ENCODE measurements around the gene MMP24OS. TPM values are rescaled to one million over a fixed set of nuclear protein-coding genes. Genes with fewer than 3 reads are reported as not detected.

MMP24OS gene
- total and polyA plus RNA-seq, 8 donors: 16.2 to 82.4 (median 38.6) TPM

- WGBS, 5 donors: 50 to 64% (median 55%) methylated on average over 2 of the region's 2 CpGs
- TF ChIP-seq, protein P1, sequence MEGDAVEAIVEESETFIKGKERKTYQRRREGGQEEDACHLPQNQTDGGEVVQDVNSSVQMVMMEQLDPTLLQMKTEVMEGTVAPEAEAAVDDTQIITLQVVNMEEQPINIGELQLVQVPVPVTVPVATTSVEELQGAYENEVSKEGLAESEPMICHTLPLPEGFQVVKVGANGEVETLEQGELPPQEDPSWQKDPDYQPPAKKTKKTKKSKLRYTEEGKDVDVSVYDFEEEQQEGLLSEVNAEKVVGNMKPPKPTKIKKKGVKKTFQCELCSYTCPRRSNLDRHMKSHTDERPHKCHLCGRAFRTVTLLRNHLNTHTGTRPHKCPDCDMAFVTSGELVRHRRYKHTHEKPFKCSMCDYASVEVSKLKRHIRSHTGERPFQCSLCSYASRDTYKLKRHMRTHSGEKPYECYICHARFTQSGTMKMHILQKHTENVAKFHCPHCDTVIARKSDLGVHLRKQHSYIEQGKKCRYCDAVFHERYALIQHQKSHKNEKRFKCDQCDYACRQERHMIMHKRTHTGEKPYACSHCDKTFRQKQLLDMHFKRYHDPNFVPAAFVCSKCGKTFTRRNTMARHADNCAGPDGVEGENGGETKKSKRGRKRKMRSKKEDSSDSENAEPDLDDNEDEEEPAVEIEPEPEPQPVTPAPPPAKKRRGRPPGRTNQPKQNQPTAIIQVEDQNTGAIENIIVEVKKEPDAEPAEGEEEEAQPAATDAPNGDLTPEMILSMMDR (IDR thresholded peaks at IDR 0.05): no peak
- no peak for TF ChIP-seq POLR2A (IDR thresholded peaks at IDR 0.05)
- Histone ChIP-seq H3K36me3 (peaks cover 0 to 6% (median 0%) of the 10 kb centered on the region in 4 donors), H3K27me3 (no peaks in the 10 kb centered on the region), H3K9me3 (no peaks in the 10 kb centered on the region), H3K4me1 (no peaks in the 10 kb centered on the region), H3K4me3 (no peak overlapping the region), H3K27ac (no peak overlapping the region)
- intact Hi-C loops (cut with DNase I; ENCODE audit: low total_unique reads): no loop called here
- no peak for DNase-seq
These were observed 33.9 kb downstream of the MMP24OS start for GRCh38 chr20:35243986-35244385.

GRCh38 chr20:35243317-35243716 lies 34.6 kb downstream of the MMP24OS start:
- Histone ChIP-seq H3K36me3 (peaks cover 0 to 6% (median 0%) of the 10 kb centered on the region in 4 donors), H3K27ac (no peak overlapping the region), H3K4me1 (no peaks in the 10 kb centered on the region), H3K27me3 (no peaks in the 10 kb centered on the region), H3K9me3 (no peaks in the 10 kb centered on the region), H3K4me3 (no peak overlapping the region)
- intact Hi-C loops (cut with DNase I; ENCODE audit: low total_unique reads): no loop called here
- WGBS, 5 donors: 56 to 71% (median 63%) methylated on average over 2 of the region's 2 CpGs
- DNase-seq: no peak
- TF ChIP-seq POLR2AphosphoS5 (IDR thresholded peaks at IDR 0.05): no peak

DNA sequence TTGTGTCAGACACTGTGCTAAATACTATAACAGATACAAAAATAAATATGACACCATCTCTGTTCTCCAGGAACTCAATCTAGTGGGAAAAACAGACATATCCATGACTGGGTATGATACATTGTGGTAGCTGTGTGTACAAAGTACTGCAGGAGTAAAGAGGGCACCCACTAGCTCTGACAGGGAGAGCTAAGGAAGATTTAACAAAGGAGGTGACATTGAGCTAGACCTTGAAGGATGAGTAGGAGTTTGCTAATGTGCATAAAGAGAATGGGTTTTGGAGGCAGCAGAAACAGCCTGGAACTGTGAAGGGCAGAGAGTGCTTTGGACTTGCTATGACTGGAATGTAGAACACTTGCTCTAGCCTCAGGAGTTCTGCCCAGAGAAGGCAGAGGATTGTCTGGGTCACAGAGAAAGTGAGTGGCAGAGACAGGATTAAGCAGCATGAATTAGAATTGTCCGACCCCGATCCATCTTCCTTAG lies 37.1 kb downstream of the MMP24OS start:
- 82 to 96% (median 92%) methylated on average over 2 of the region's 2 CpGs for WGBS, 5 donors

GRCh38 chr20:35240083-35240810 lies 37.7 kb downstream of the MMP24OS start:
- Histone ChIP-seq H3K4me3 (no peak overlapping the region), H3K4me1 (no peaks in the 10 kb centered on the region), H3K36me3 (peaks cover 0 to 19% (median 12%) of the 10 kb centered on the region in 4 donors), H3K9me3 (no peaks in the 10 kb centered on the region), H3K27ac (no peak overlapping the region), H3K27me3 (no peaks in the 10 kb centered on the region)
- 67 to 81% (median 70%) methylated on average over 5 of the region's 5 CpGs for WGBS, 5 donors
- intact Hi-C loops (cut with DNase I; ENCODE audit: low total_unique reads): no loop called here
- DNase-seq: no peak
- TF ChIP-seq, protein P1 (IDR thresholded peaks at IDR 0.05): no peak

More for the DNA sequence above, 37.1 kb downstream of the MMP24OS start:
- Histone ChIP-seq H3K4me1 (no peaks in the 10 kb centered on the region), H3K9me3 (no peaks in the 10 kb centered on the region), H3K27ac (no peak overlapping the region), H3K36me3 (peaks cover 0 to 13% (median 6%) of the 10 kb centered on the region in 4 donors), H3K4me3 (no peak overlapping the region), H3K27me3 (no peaks in the 10 kb centered on the region)
- TF ChIP-seq POLR2AphosphoS5 (IDR thresholded peaks at IDR 0.05) (no peak), POLR2A (IDR thresholded peaks at IDR 0.05) (no peak), EP300 (IDR thresholded peaks at IDR 0.05) (no peak)
- TF ChIP-seq, protein P1 (IDR thresholded peaks at IDR 0.05): no peak
- no peak for DNase-seq
- intact Hi-C loops (cut with DNase I; ENCODE audit: low total_unique reads): no loop called here

GRCh38 chr20:35238735-35239134 lies 39.2 kb downstream of the MMP24OS start:
- no peaks in the 10 kb centered on the region for H3K9me3 ChIP-seq
- 82 to 89% (median 86%) methylated on average over 5 of the region's 5 CpGs for WGBS, 5 donors
- H3K27me3 ChIP-seq: no peaks in the 10 kb centered on the region
- H3K27ac ChIP-seq: no peak overlapping the region
- no peak for DNase-seq
- H3K36me3 ChIP-seq: peaks cover 0 to 29% (median 19%) of the 10 kb centered on the region in 4 donors
- H3K4me3 ChIP-seq: no peak overlapping the region
- intact Hi-C loops (cut with DNase I; ENCODE audit: low total_unique reads): no loop called here
- no peak for TF ChIP-seq EP300 (IDR thresholded peaks at IDR 0.05)
- TF ChIP-seq, protein P1 (IDR thresholded peaks at IDR 0.05): no peak
- TF ChIP-seq POLR2A (IDR thresholded peaks at IDR 0.05): no peak
- no peak for TF ChIP-seq POLR2AphosphoS5 (IDR thresholded peaks at IDR 0.05)
- H3K4me1 ChIP-seq: no peaks in the 10 kb centered on the region
